ENCODE data around the gene TSPAN18. TPM values are rescaled to one million over a fixed set of nuclear protein-coding genes. Genes with fewer than 3 reads are reported as not detected.

TSPAN18 gene
- total RNA-seq, 1 experiment from 2014 or later, result not detected

- no peaks in the 10 kb centered on the region for H3K36me3 ChIP-seq (ENCODE audit: low read depth, low read length)
- no TSS peak for BruUV-seq (replicated peaks)
- ATAC-seq, result no peak
- no peaks in the 10 kb centered on the region for H3K27me3 ChIP-seq (ENCODE audit: low read length)
- H3K27ac ChIP-seq (ENCODE audit: low read length), result no peak overlapping the region
- no peak overlapping the region for H3K4me2 ChIP-seq (ENCODE audit: low read length)
- no peaks in the 10 kb centered on the region for H3K9me3 ChIP-seq (ENCODE audit: low read length)
- no peak overlapping the region for H3K4me3 ChIP-seq (ENCODE audit: low read length)
- DNase-seq, result no peak
- no peaks in the 10 kb centered on the region for H4K20me1 ChIP-seq (ENCODE audit: low read length)
- ChIA-PET POLR2A (ENCODE audit: unreplicated experiment) (interaction anchor here (0.6 kb wide), 1 partner anchor 154 kb away, joined by 3 read pairs; no protein-coding TSS in a partner anchor), CTCF (no interaction called here)
- TF ChIP-seq EZH2 (IDR thresholded peaks at IDR 0.05; ENCODE audit: low read length, unreplicated experiment), result no peak
- no peak for TF ChIP-seq CTCF (conservative IDR thresholded peaks at IDR 0.05; ENCODE audit: low read depth, low read length)
- no peak for TF ChIP-seq EZH2phosphoT487 (IDR thresholded peaks at IDR 0.05; ENCODE audit: borderline replicate concordance, low read length)
- peaks cover 12% of the 10 kb centered on the region for H3K4me1 ChIP-seq (ENCODE audit: insufficient read depth, low read length)
- H3K79me2 ChIP-seq (ENCODE audit: low read length), result no peaks in the 10 kb centered on the region
- intact Hi-C loops (cut with micrococcal nuclease), result no loop called here
- no peak overlapping the region for H3K9ac ChIP-seq (ENCODE audit: low read length)
- H2AFZ ChIP-seq (ENCODE audit: low read length), result no peak overlapping the region
- H3K9me2 ChIP-seq (replicated peaks; ENCODE audit: low read length), result no peaks in the 10 kb centered on the region
- no peaks in the 10 kb centered on the region for H3F3A ChIP-seq (ENCODE audit: low read length, unreplicated experiment)
Measured at GRCh38 chr11:44941259-44942021, 214.7 kb downstream of the TSPAN18 start.

GRCh38 chr11:44942029-44942955, 215.5 kb downstream of the TSPAN18 start:
- ChIA-PET CTCF (no interaction called here), POLR2A (ENCODE audit: unreplicated experiment) (no interaction called here)
- Histone ChIP-seq H4K20me1 (ENCODE audit: low read length) (no peaks in the 10 kb centered on the region), H3K79me2 (ENCODE audit: low read length) (no peaks in the 10 kb centered on the region), H3K4me1 (ENCODE audit: insufficient read depth, low read length) (peaks cover 12% of the 10 kb centered on the region), H3K9me2 (replicated peaks; ENCODE audit: low read length) (no peaks in the 10 kb centered on the region), H3K4me2 (ENCODE audit: low read length) (no peak overlapping the region), H2AFZ (ENCODE audit: low read length) (no peak overlapping the region), H3F3A (ENCODE audit: low read length, unreplicated experiment) (no peaks in the 10 kb centered on the region), H3K27me3 (ENCODE audit: low read length) (no peaks in the 10 kb centered on the region), H3K9ac (ENCODE audit: low read length) (no peak overlapping the region), H3K36me3 (ENCODE audit: low read depth, low read length) (no peaks in the 10 kb centered on the region), H3K4me3 (ENCODE audit: low read length) (no peak overlapping the region), H3K9me3 (ENCODE audit: low read length) (no peaks in the 10 kb centered on the region), H3K27ac (ENCODE audit: low read length) (no peak overlapping the region)
- TF ChIP-seq CTCF (conservative IDR thresholded peaks at IDR 0.05; ENCODE audit: low read depth, low read length) (no peak), EZH2 (IDR thresholded peaks at IDR 0.05; ENCODE audit: low read length, unreplicated experiment) (no peak), EZH2phosphoT487 (IDR thresholded peaks at IDR 0.05; ENCODE audit: borderline replicate concordance, low read length) (no peak)
- intact Hi-C loops (cut with micrococcal nuclease), result no loop called here
- DNase-seq (no peak), ATAC-seq (no peak)
- no TSS peak for BruUV-seq (replicated peaks)
